Measurements from ENCODE around the gene HIBADH.

Gene HIBADH

GRCh38 chr7:27590416-27590815 lies 72.3 kb downstream of the HIBADH start:
- Mint-ChIP-seq H3K4me3 (no peak overlapping the region), H3K4me1 (peaks cover 11% of the 10 kb centered on the region), H3K36me3 (ENCODE audit: low read depth) (peaks cover 22% of the 10 kb centered on the region), H3K27ac (no peak overlapping the region), H3K27me3 (ENCODE audit: low read depth, poor library complexity) (peaks cover 5% of the 10 kb centered on the region), H3K9me3 (no peaks in the 10 kb centered on the region)
- DNase-seq, result no peak
- no peak for TF ChIP-seq CTCF (IDR thresholded peaks at IDR 0.05)

GRCh38 chr7:27587429-27587828 lies 75.3 kb downstream of the HIBADH start:
- H3K36me3 Mint-ChIP-seq (ENCODE audit: low read depth), result peaks cover 18% of the 10 kb centered on the region
- no peaks in the 10 kb centered on the region for H3K9me3 Mint-ChIP-seq
- no peak overlapping the region for H3K4me3 Mint-ChIP-seq
- TF ChIP-seq CTCF (IDR thresholded peaks at IDR 0.05), result no peak
- H3K27me3 Mint-ChIP-seq (ENCODE audit: low read depth, poor library complexity), result peaks cover 5% of the 10 kb centered on the region
- DNase-seq, result no peak
- H3K27ac Mint-ChIP-seq, result no peak overlapping the region
- H3K4me1 Mint-ChIP-seq, result peaks cover 11% of the 10 kb centered on the region

- no peak for DNase-seq
- Mint-ChIP-seq H3K27me3 (ENCODE audit: low read depth, poor library complexity) (peaks cover 5% of the 10 kb centered on the region), H3K4me3 (no peak overlapping the region), H3K9me3 (no peaks in the 10 kb centered on the region), H3K36me3 (ENCODE audit: low read depth) (peaks cover 14% of the 10 kb centered on the region), H3K27ac (no peak overlapping the region), H3K4me1 (peaks cover 11% of the 10 kb centered on the region)
- no peak for TF ChIP-seq CTCF (IDR thresholded peaks at IDR 0.05)
Observed at GRCh38 chr7:27586825-27587224, 75.9 kb downstream of the HIBADH start.

GRCh38 chr7:27585781-27586447 lies 76.8 kb downstream of the HIBADH start:
- Mint-ChIP-seq H3K27me3 (ENCODE audit: low read depth, poor library complexity) (peaks cover under 1% of the 10 kb centered on the region), H3K4me3 (no peak overlapping the region), H3K36me3 (ENCODE audit: low read depth) (peaks cover 11% of the 10 kb centered on the region), H3K27ac (no peak overlapping the region), H3K4me1 (peaks cover 11% of the 10 kb centered on the region), H3K9me3 (no peaks in the 10 kb centered on the region)
- no peak for TF ChIP-seq CTCF (IDR thresholded peaks at IDR 0.05)
- no peak for DNase-seq

- no peak for TF ChIP-seq CTCF (IDR thresholded peaks at IDR 0.05)
- Mint-ChIP-seq H3K9me3 (no peaks in the 10 kb centered on the region), H3K27ac (no peak overlapping the region), H3K4me1 (peaks cover 4% of the 10 kb centered on the region), H3K36me3 (ENCODE audit: low read depth) (peaks cover 11% of the 10 kb centered on the region), H3K27me3 (ENCODE audit: low read depth, poor library complexity) (peaks cover 4% of the 10 kb centered on the region), H3K4me3 (no peak overlapping the region)
- DNase-seq, result no peak
Observed at GRCh38 chr7:27581906-27582305, 80.8 kb downstream of the HIBADH start.

- H3K27ac Mint-ChIP-seq, result no peak overlapping the region
- DNase-seq, result no peak
- H3K4me3 Mint-ChIP-seq, result no peak overlapping the region
- H3K36me3 Mint-ChIP-seq (ENCODE audit: low read depth), result peaks cover 11% of the 10 kb centered on the region
- no peaks in the 10 kb centered on the region for H3K9me3 Mint-ChIP-seq
- TF ChIP-seq CTCF (IDR thresholded peaks at IDR 0.05), result no peak
- peaks cover 4% of the 10 kb centered on the region for H3K27me3 Mint-ChIP-seq (ENCODE audit: low read depth, poor library complexity)
- H3K4me1 Mint-ChIP-seq, result peaks cover under 1% of the 10 kb centered on the region
Observed at GRCh38 chr7:27581119-27581518, 81.6 kb downstream of the HIBADH start.

All from nephron progenitor cell (in vitro differentiated cells).